Activated CD8-positive, alpha-beta T cell treated with anti-CD3 and anti-CD28 coated beads for 36 hours (primary cell): ENCODE measurements around the gene LAMB1. TPM values are rescaled to one million over a fixed set of nuclear protein-coding genes. Genes with fewer than 3 reads are reported as not detected.

ENCODE experiments used
- ATAC-seq: fragments of 200-7000 bp; cut with Tn5 transposase; one replicate; pipeline ENCODE4 v1.10.0; 2021; ENCODE audit warnings: mild to moderate bottlenecking, moderate library complexity
- CTCF ChIA-PET: fragments of 350-600 bp; sonication (Branson Sonifier 250); formaldehyde crosslinking; loops from one replicate; lab custom pipeline; 2021; ENCODE audit warnings: antibody characterized with exemption; lab: Charles Lee
- POLR2A ChIA-PET: fragments of 350-600 bp; sonication (Branson Sonifier 250); formaldehyde crosslinking; loops from one replicate; lab custom pipeline; 2021; ENCODE audit warnings: antibody characterized with exemption; lab: Charles Lee
- DNase-seq: peaks from one replicate; pipeline ENCODE4 v3.0.0-alpha.2; 2020
- H3K27ac Mint-ChIP-seq: one replicate; pipeline ENCODE4 v1.8.0; 2021; ENCODE audit warnings: mild to moderate bottlenecking, mixed read lengths
- H3K27me3 Mint-ChIP-seq: one replicate; pipeline ENCODE4 v1.8.0; 2021; ENCODE audit warnings: mixed read lengths
- H3K36me3 Mint-ChIP-seq: one replicate; pipeline ENCODE4 v1.8.0; 2021; ENCODE audit warnings: low read depth, mixed read lengths
- H3K4me1 Mint-ChIP-seq: one replicate; pipeline ENCODE4 v1.8.0; 2021; ENCODE audit warnings: low read depth, mixed read lengths
- H3K4me3 Mint-ChIP-seq: one replicate; pipeline ENCODE4 v1.8.0; 2021; ENCODE audit warnings: mild to moderate bottlenecking, moderate library complexity, mixed read lengths
- H3K9me3 Mint-ChIP-seq: one replicate; pipeline ENCODE4 v1.8.0; 2021; ENCODE audit warnings: mixed read lengths
- CTCF ChIP-seq: fragments of 200-600 bp; IDR thresholded peaks from one replicate; pipeline ENCODE4 v1.8.0; 2022; ENCODE audit warnings: antibody characterized with exemption, mild to moderate bottlenecking
- intact Hi-C: fragments of 100-400 bp; cut with micrococcal nuclease; formaldehyde crosslinking; loops from one replicate; pipeline ENCODE4 v1.10.0; 2022
- total RNA-seq, 2 experiments: library from RNA; stranded (reverse); gene quantifications; one replicate each; pipeline ENCODE4 v1.2.3, GENCODE V29; 2021

The LAMB1 gene
- total RNA-seq, 2 experiments from 2014 or later: 0.20 to 0.36 TPM

GRCh38 chr7:107975394-107976013, 27.5 kb downstream of the LAMB1 start:
- Mint-ChIP-seq H3K27ac (no peak overlapping the region), H3K27me3 (peaks cover 1% of the 10 kb centered on the region), H3K4me1 (no peaks in the 10 kb centered on the region), H3K4me3 (no peak overlapping the region), H3K36me3 (no peaks in the 10 kb centered on the region), H3K9me3 (no peaks in the 10 kb centered on the region)
- ATAC-seq (no peak), DNase-seq (no peak)
- no peak for TF ChIP-seq CTCF
- ChIA-PET POLR2A (no interaction called here), CTCF (no interaction called here)
- intact Hi-C loops: no loop called here

DNA sequence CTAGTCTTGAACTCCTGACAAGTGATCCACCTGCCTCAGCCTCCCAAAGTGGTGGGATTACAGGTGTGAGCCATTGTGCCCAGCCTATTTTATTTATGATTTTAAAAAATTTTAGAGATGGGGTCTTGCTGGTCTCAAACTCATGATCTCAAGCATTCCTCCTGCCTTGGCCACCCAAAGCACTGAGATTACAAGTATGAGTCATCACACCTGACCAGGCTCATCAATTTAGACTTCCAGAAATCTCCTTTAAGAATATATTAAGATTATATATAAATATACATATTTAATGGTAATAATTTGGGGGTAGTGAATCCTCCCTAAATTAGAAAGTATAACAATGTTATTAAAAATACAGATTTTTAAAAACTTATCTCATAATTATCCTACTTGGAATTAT, 29.1 kb downstream of the LAMB1 start:
- H3K27ac Mint-ChIP-seq: no peak overlapping the region
- TF ChIP-seq CTCF: no peak
- H3K4me3 Mint-ChIP-seq: no peak overlapping the region
- CTCF ChIA-PET: no interaction called here
- H3K9me3 Mint-ChIP-seq: no peaks in the 10 kb centered on the region
- ATAC-seq (no peak), DNase-seq (no peak)
- H3K36me3 Mint-ChIP-seq: no peaks in the 10 kb centered on the region
- H3K4me1 Mint-ChIP-seq: no peaks in the 10 kb centered on the region
- intact Hi-C loops: no loop called here
- POLR2A ChIA-PET: no interaction called here
- H3K27me3 Mint-ChIP-seq: peaks cover 1% of the 10 kb centered on the region

DNA sequence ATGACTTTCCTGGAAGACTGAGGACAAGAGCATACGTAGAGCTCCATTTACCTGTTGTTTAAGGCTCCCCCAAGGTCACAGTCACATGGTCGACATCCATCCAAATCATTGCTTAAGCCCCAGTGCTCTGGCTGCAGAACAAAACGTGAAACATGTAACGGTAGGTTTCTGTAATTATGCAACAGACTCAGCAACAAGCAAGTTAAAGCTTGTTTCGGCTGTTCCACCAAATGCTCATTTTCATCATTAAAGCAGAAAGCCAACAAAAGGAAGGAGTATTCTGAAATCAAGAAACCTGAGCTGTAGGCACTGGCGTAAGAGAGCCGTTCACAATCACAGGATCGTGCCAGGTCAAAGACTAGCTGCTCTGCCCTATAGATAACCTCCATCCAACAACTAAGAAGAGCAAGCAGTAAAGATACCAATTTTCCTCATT, 30.0 kb downstream of the LAMB1 start:
- H3K27ac Mint-ChIP-seq: no peak overlapping the region
- CTCF ChIA-PET: interaction anchor here (1.2 kb wide), 1 partner anchor 173 kb away, joined by 4 read pairs; no protein-coding TSS in a partner anchor
- no peak for ATAC-seq
- no peaks in the 10 kb centered on the region for H3K36me3 Mint-ChIP-seq
- intact Hi-C loops: no loop called here
- TF ChIP-seq CTCF: no peak
- no peak overlapping the region for H3K4me3 Mint-ChIP-seq
- peaks cover 1% of the 10 kb centered on the region for H3K27me3 Mint-ChIP-seq
- no peaks in the 10 kb centered on the region for H3K4me1 Mint-ChIP-seq
- POLR2A ChIA-PET: interaction anchor here (0.6 kb wide), 1 partner anchor 964 kb away, joined by 3 read pairs; no protein-coding TSS in a partner anchor
- no peak for DNase-seq
- H3K9me3 Mint-ChIP-seq: no peaks in the 10 kb centered on the region

GRCh38 chr7:107972075-107972482, 30.9 kb downstream of the LAMB1 start:
- no peaks in the 10 kb centered on the region for H3K4me1 Mint-ChIP-seq
- peaks cover 1% of the 10 kb centered on the region for H3K27me3 Mint-ChIP-seq
- no peak overlapping the region for H3K27ac Mint-ChIP-seq
- no peak for TF ChIP-seq CTCF
- CTCF ChIA-PET: interaction anchor here (1.2 kb wide), 1 partner anchor 174 kb away, joined by 4 read pairs; no protein-coding TSS in a partner anchor
- ATAC-seq (no peak), DNase-seq (no peak)
- no peaks in the 10 kb centered on the region for H3K36me3 Mint-ChIP-seq
- no peaks in the 10 kb centered on the region for H3K9me3 Mint-ChIP-seq
- intact Hi-C loops: no loop called here
- POLR2A ChIA-PET: interaction anchor here (0.6 kb wide), 1 partner anchor 963 kb away, joined by 3 read pairs; no protein-coding TSS in a partner anchor
- H3K4me3 Mint-ChIP-seq: no peak overlapping the region

DNA sequence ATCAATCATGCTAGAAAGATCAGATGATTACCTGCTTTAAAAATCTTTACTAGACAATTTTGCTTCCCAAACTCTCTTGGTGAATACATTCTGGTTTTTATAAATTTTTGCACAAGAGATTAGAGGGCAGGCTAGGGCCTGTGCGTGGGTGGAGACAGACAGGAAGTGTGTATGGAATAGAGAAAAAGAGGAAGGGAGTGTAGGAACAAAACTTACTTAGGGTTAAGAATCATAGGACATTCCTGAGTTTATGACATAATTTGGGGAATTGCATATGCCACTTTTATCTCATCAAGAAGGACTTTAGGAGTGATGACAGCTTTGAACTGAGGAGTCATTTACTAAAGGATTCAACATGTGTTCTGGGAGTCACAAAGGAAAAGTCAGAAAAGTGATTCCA, 31.3 kb downstream of the LAMB1 start:
- ChIA-PET POLR2A (interaction anchor here (1.4 kb wide), 1 partner anchor 12 kb away, joined by 3 read pairs; no protein-coding TSS in a partner anchor), CTCF (no interaction called here)
- intact Hi-C loops: no loop called here
- Mint-ChIP-seq H3K4me1 (no peaks in the 10 kb centered on the region), H3K27ac (no peak overlapping the region), H3K36me3 (no peaks in the 10 kb centered on the region), H3K9me3 (no peaks in the 10 kb centered on the region), H3K4me3 (no peak overlapping the region), H3K27me3 (peaks cover 1% of the 10 kb centered on the region)
- TF ChIP-seq CTCF: no peak
- DNase-seq (no peak), ATAC-seq (no peak)
